OCI-LY1 (cell line): ENCODE measurements around the gene KIAA1191.

Experiments used
- H2AFZ ChIP-seq: fragments of 200-600 bp; sonication (generic), shearing (Covaris generic); 2 replicates; pipeline ENCODE4 v1.6.0; 2014; ENCODE audit warnings: antibody characterized with exemption, mild to moderate bottlenecking, low read length
- H3F3A ChIP-seq: fragments of 200-600 bp; sonication (generic), shearing (Covaris generic); 2 replicates; pipeline ENCODE4 v1.6.0; 2014; ENCODE audit warnings: mild to moderate bottlenecking, antibody characterized with exemption, low read length, moderate library complexity; ENCODE audit not compliant: insufficient read depth
- H3K27ac ChIP-seq: fragments of 200-600 bp; sonication (generic); 2 replicates; pipeline ENCODE4 v1.5.1; 2014; ENCODE audit warnings: low read length, mixed run types, mild to moderate bottlenecking, low read depth; ENCODE audit not compliant: poor library complexity, severe bottlenecking
- H3K27me3 ChIP-seq: fragments of 200-600 bp; sonication (generic); 2 replicates; pipeline ENCODE4 v1.6.0; 2014; ENCODE audit warnings: antibody characterized with exemption, mild to moderate bottlenecking, low read length, moderate library complexity; ENCODE audit not compliant: insufficient read depth
- H3K36me3 ChIP-seq: fragments of 200-600 bp; sonication (generic); 2 replicates; pipeline ENCODE4 v1.6.1; 2014; ENCODE audit warnings: mild to moderate bottlenecking, antibody characterized with exemption, low read length, moderate library complexity, mixed read lengths; ENCODE audit not compliant: insufficient read depth
- H3K4me1 ChIP-seq: fragments of 200-600 bp; sonication (generic); 2 replicates; pipeline ENCODE4 v1.5.1; 2014; ENCODE audit warnings: mild to moderate bottlenecking, low read length, moderate library complexity; ENCODE audit not compliant: insufficient read depth, severe bottlenecking
- H3K4me2 ChIP-seq: fragments of 200-600 bp; sonication (generic), shearing (Covaris generic); 2 replicates; pipeline ENCODE4 v1.6.1; 2014; ENCODE audit warnings: low read length
- H3K4me3 ChIP-seq: fragments of 200-600 bp; sonication (generic); 2 replicates; pipeline ENCODE4 v1.5.1; 2014; ENCODE audit warnings: low read length, low read depth, mild to moderate bottlenecking, mixed read lengths; ENCODE audit not compliant: poor library complexity, severe bottlenecking
- H3K79me2 ChIP-seq: fragments of 200-600 bp; shearing (Covaris generic); 2 replicates; pipeline ENCODE4 v1.6.1; 2016; ENCODE audit warnings: mixed run types, low read length, mixed read lengths; ENCODE audit not compliant: insufficient read depth
- H3K9ac ChIP-seq: fragments of 200-600 bp; sonication (generic), shearing (Covaris generic); 2 replicates; pipeline ENCODE4 v1.6.1; 2014; ENCODE audit warnings: mild to moderate bottlenecking, low read length, mixed read lengths
- H3K9me2 ChIP-seq: fragments of 200-600 bp; sonication (generic), shearing (Covaris generic); 2 replicates; pipeline ENCODE4 v1.6.1; 2014; ENCODE audit warnings: low read depth, mild to moderate bottlenecking, low read length, mixed read lengths
- H3K9me3 ChIP-seq: fragments of 200-600 bp; shearing (Covaris generic); 2 replicates; pipeline ENCODE4 v1.6.1; 2014; ENCODE audit warnings: low read length, mixed read lengths
- H4K20me1 ChIP-seq: fragments of 200-600 bp; sonication (generic), shearing (Covaris generic); 2 replicates; pipeline ENCODE4 v1.6.0; 2016; ENCODE audit warnings: mild to moderate bottlenecking, low read length; ENCODE audit not compliant: insufficient read depth
- EZH2 ChIP-seq: fragments of 200-600 bp; sonication (generic), shearing (Covaris generic); IDR thresholded peaks from 2 replicates; pipeline ENCODE4 v1.8.0; 2017; ENCODE audit warnings: borderline replicate concordance, mixed run types, mild to moderate bottlenecking, antibody characterized with exemption, low read length, moderate library complexity, mixed read lengths
- TF ChIP-seq, protein P1 (sequence below): fragments of 200-600 bp; sonication (generic), shearing (Covaris generic); IDR thresholded peaks from 2 replicates; pipeline ENCODE4 v1.5.1; 2017; ENCODE audit warnings: mild to moderate bottlenecking, antibody characterized with exemption, low read length, moderate library complexity, mixed read lengths

The KIAA1191 gene

DNA sequence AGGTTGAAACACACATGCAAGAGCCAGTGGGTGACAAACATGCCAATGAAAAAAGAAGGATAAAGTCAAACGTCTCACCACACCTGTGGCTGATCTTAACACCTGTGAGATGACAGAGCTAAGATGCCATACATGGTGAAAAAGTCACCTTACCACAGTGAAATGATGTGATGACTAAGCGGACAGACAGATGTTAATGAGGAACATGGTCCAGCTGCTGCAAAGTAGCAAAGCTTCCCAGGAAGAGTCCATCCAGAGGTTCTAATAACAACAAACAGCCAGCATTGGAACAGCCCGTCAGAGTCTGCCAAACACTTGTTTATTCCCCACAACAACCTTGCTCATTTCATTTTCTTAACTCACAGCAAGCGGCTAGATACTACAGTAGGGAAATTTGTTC lies 1.9 kb downstream of the KIAA1191 start:
- H3K9me2 ChIP-seq: no peaks in the 10 kb centered on the region
- no peak for TF ChIP-seq EZH2
- TF ChIP-seq, protein P1, sequence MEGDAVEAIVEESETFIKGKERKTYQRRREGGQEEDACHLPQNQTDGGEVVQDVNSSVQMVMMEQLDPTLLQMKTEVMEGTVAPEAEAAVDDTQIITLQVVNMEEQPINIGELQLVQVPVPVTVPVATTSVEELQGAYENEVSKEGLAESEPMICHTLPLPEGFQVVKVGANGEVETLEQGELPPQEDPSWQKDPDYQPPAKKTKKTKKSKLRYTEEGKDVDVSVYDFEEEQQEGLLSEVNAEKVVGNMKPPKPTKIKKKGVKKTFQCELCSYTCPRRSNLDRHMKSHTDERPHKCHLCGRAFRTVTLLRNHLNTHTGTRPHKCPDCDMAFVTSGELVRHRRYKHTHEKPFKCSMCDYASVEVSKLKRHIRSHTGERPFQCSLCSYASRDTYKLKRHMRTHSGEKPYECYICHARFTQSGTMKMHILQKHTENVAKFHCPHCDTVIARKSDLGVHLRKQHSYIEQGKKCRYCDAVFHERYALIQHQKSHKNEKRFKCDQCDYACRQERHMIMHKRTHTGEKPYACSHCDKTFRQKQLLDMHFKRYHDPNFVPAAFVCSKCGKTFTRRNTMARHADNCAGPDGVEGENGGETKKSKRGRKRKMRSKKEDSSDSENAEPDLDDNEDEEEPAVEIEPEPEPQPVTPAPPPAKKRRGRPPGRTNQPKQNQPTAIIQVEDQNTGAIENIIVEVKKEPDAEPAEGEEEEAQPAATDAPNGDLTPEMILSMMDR: no peak
- H3K4me1 ChIP-seq: peaks cover 10% of the 10 kb centered on the region
- no peaks in the 10 kb centered on the region for H3F3A ChIP-seq
- no peaks in the 10 kb centered on the region for H3K9me3 ChIP-seq
- no peak overlapping the region for H2AFZ ChIP-seq
- no peak overlapping the region for H3K9ac ChIP-seq
- H3K27me3 ChIP-seq: no peaks in the 10 kb centered on the region
- peak overlapping the region; percentile 86 for H3K4me3 ChIP-seq
- peaks cover 44% of the 10 kb centered on the region for H3K36me3 ChIP-seq
- no peak overlapping the region for H3K27ac ChIP-seq
- no peaks in the 10 kb centered on the region for H4K20me1 ChIP-seq
- H3K79me2 ChIP-seq: peaks cover 13% of the 10 kb centered on the region; the same call in 1 of the 2 replicates
- H3K4me2 ChIP-seq: peak overlapping the region; percentile 33; the same call in 1 of the 2 replicates

DNA sequence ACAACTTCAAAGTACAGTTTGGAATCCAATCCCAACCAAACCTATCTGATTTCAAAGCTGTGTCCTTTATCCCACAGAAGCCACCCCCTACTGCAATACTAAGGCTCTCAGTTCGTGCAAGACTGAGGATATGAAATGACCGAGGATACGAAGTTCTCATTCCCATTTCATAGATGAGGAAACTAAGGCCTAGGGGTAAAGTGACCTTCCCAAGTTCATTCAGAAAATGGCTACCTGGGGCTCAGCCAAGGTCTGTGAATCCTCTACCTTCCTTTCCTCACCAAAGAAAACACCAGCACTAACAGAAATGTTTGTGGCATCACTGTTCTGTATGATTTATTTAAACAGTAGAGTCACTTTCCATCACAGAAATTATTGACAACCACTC lies 5.4 kb downstream of the KIAA1191 start:
- peaks cover 75% of the 10 kb centered on the region for H3K36me3 ChIP-seq

DNA sequence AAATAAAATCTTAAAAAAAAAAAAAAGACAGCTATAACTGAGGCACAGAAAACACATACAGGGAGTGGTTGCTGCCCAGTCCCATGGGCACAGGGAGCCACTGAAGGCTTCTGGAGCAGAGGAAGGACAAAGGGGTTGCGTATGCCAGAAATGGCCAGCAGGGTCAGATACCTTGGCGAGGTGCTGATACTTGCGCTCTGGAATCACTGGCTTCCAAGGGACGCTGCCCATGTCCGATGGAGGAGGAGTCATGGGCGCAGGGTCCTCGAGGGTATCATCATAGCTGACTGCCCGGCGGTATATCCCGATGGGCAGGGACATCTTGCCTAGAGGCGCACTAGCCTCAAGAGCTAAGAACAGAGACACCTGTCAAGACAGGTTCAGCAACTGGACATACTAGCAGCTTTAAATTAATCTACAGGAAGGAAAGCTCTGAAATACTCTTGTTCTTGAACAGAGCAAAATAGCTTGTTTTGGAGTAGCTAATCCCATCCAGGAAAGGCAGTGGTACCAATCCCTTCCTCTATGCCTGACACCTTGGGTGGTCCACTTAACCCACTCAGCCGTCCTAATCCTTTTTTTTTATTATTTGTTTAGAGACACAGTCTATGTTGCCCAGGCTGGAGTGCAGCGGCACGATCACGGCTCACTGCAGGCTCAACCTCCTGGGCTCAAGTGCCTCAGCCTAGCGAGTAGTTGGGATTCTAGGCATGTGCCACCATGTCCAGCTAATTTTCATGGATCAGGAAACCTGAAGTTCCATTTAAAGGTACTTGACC lies 6.0 kb downstream of the KIAA1191 start:
- peaks cover 78% of the 10 kb centered on the region for H3K36me3 ChIP-seq
- no peak for TF ChIP-seq EZH2
- TF ChIP-seq, protein P1: no peak

More for the DNA sequence above, 5.4 kb downstream of the KIAA1191 start:
- Histone ChIP-seq H3K9ac (no peak overlapping the region), H3K79me2 (peaks cover 12% of the 10 kb centered on the region; the same call in 1 of the 2 replicates), H3K4me2 (no peak overlapping the region), H3K9me2 (no peaks in the 10 kb centered on the region), H4K20me1 (no peaks in the 10 kb centered on the region), H3K4me1 (no peaks in the 10 kb centered on the region), H3K9me3 (no peaks in the 10 kb centered on the region), H3K27me3 (no peaks in the 10 kb centered on the region), H3K27ac (no peak overlapping the region), H3F3A (no peaks in the 10 kb centered on the region), H2AFZ (no peak overlapping the region), H3K4me3 (no peak overlapping the region)
- no peak for TF ChIP-seq EZH2
- TF ChIP-seq, protein P1: no peak

More for the DNA sequence above, 6.0 kb downstream of the KIAA1191 start:
- no peaks in the 10 kb centered on the region for H4K20me1 ChIP-seq
- H3K9ac ChIP-seq: no peak overlapping the region
- no peaks in the 10 kb centered on the region for H3K9me3 ChIP-seq
- no peaks in the 10 kb centered on the region for H3F3A ChIP-seq
- H3K9me2 ChIP-seq: no peaks in the 10 kb centered on the region
- no peaks in the 10 kb centered on the region for H3K27me3 ChIP-seq
- H2AFZ ChIP-seq: no peak overlapping the region
- no peak overlapping the region for H3K27ac ChIP-seq
- H3K4me1 ChIP-seq: no peaks in the 10 kb centered on the region
- H3K4me2 ChIP-seq: no peak overlapping the region
- 0 out of 2 replicates have a peak, but pooled peaks cover 6% of the 10 kb centered on the region for H3K79me2 ChIP-seq
- no peak overlapping the region for H3K4me3 ChIP-seq
